Stimulated activated naive B cell treated with anti-CD40 and anti-IgM and Interleukin-4, amounts not matched to agents 10 μg/mL and 1 μg/mL and 100 μg/mL, for 72 hours (primary cell): ENCODE results near the gene LRRC55.
"Not testable (repeated sequence)": the region's sequence is repeated elsewhere in the genome, so short reads cannot be mapped to it uniquely, and the experiment has no call there.

ENCODE experiments used
- ATAC-seq, 2 donors: fragments of 150-1000 bp; cut with Tn5 transposase; replicated peaks; 2 replicates each; pipeline ENCODE4 v1.10.0; 2021; ENCODE audit warnings: moderate library complexity in 1 of 2
- DNase-seq: peaks from one replicate; pipeline ENCODE4 v3.0.0; 2021
- H3K27ac Mint-ChIP-seq: one replicate; pipeline ENCODE4 v1.8.0; 2022; ENCODE audit warnings: mild to moderate bottlenecking, mixed read lengths
- H3K27me3 Mint-ChIP-seq, 2 donors: one replicate each; pipeline ENCODE4 v1.8.0; 2022; ENCODE audit warnings: mixed read lengths in 2 of 2
- H3K36me3 Mint-ChIP-seq, 2 donors: one replicate each; pipeline ENCODE4 v1.8.0; 2022; ENCODE audit warnings: mixed read lengths in 2 of 2, mild to moderate bottlenecking in 1 of 2
- H3K4me1 Mint-ChIP-seq, 2 donors: one replicate each; pipeline ENCODE4 v1.8.0; 2022; ENCODE audit warnings: mixed read lengths in 2 of 2, mild to moderate bottlenecking in 1 of 2
- H3K4me3 Mint-ChIP-seq, 2 donors: one replicate each; pipeline ENCODE4 v1.8.0; 2022; ENCODE audit warnings: mild to moderate bottlenecking in 2 of 2, mixed read lengths in 2 of 2, moderate library complexity in 1 of 2
- H3K9me3 Mint-ChIP-seq, 2 donors: one replicate each; pipeline ENCODE4 v1.8.0; 2022; ENCODE audit warnings: mixed read lengths in 2 of 2, mild to moderate bottlenecking in 1 of 2

The LRRC55 gene

GRCh38 chr11:57169732-57170313, 11.9 kb upstream of the LRRC55 start:
- H3K27me3 Mint-ChIP-seq, ATAC-seq, H3K4me3 Mint-ChIP-seq, H3K4me1 Mint-ChIP-seq, H3K36me3 Mint-ChIP-seq, H3K27ac Mint-ChIP-seq, H3K9me3 Mint-ChIP-seq, DNase-seq: not testable (repeated sequence)

- no peak overlapping the region for H3K4me3 Mint-ChIP-seq
- no peak overlapping the region for H3K27ac Mint-ChIP-seq
- no peak for ATAC-seq
- peaks cover under 1 to 10% of the 10 kb centered on the region in 2 donors for H3K27me3 Mint-ChIP-seq
- no peaks in the 10 kb centered on the region for H3K4me1 Mint-ChIP-seq
- peaks cover 0 to 2% of the 10 kb centered on the region in 2 donors for H3K36me3 Mint-ChIP-seq
- peaks cover 4 to 5% of the 10 kb centered on the region in 2 donors for H3K9me3 Mint-ChIP-seq
- no peak for DNase-seq
Observed at GRCh38 chr11:57172031-57172430, 9.7 kb upstream of the LRRC55 start.

GRCh38 chr11:57174656-57175055, 7.1 kb upstream of the LRRC55 start:
- no peak for DNase-seq
- Mint-ChIP-seq H3K27ac (no peak overlapping the region), H3K4me3 (no peak overlapping the region), H3K27me3 (peaks cover 10 to 17% of the 10 kb centered on the region in 2 donors), H3K4me1 (no peaks in the 10 kb centered on the region), H3K36me3 (peaks cover 0 to 2% of the 10 kb centered on the region in 2 donors), H3K9me3 (no peaks in the 10 kb centered on the region)
- ATAC-seq: no peak

GRCh38 chr11:57175478-57175877, 6.3 kb upstream of the LRRC55 start:
- peaks cover 3 to 6% of the 10 kb centered on the region in 2 donors for H3K4me1 Mint-ChIP-seq
- ATAC-seq: no peak
- H3K27ac Mint-ChIP-seq: no peak overlapping the region
- no peak for DNase-seq
- H3K27me3 Mint-ChIP-seq: peaks cover 18 to 25% of the 10 kb centered on the region in 2 donors
- no peaks in the 10 kb centered on the region for H3K9me3 Mint-ChIP-seq
- peaks cover 0 to under 1% of the 10 kb centered on the region in 2 donors for H3K36me3 Mint-ChIP-seq
- no peak overlapping the region for H3K4me3 Mint-ChIP-seq

- no peaks in the 10 kb centered on the region for H3K36me3 Mint-ChIP-seq
- H3K27me3 Mint-ChIP-seq: peaks cover 31 to 41% of the 10 kb centered on the region in 2 donors
- H3K9me3 Mint-ChIP-seq: no peaks in the 10 kb centered on the region
- no peak for ATAC-seq
- no peak overlapping the region for H3K4me3 Mint-ChIP-seq
- peaks cover 3 to 6% of the 10 kb centered on the region in 2 donors for H3K4me1 Mint-ChIP-seq
- no peak overlapping the region for H3K27ac Mint-ChIP-seq
- DNase-seq: no peak
Observed at GRCh38 chr11:57178334-57178733, 3.4 kb upstream of the LRRC55 start.

GRCh38 chr11:57179681-57180080, 2.1 kb upstream of the LRRC55 start:
- Mint-ChIP-seq H3K36me3 (no peaks in the 10 kb centered on the region), H3K27me3 (peaks cover 31 to 41% of the 10 kb centered on the region in 2 donors), H3K4me3 (no peak overlapping the region), H3K27ac (no peak overlapping the region), H3K4me1 (peaks cover 3 to 6% of the 10 kb centered on the region in 2 donors), H3K9me3 (no peaks in the 10 kb centered on the region)
- DNase-seq (no peak), ATAC-seq (no peak)

GRCh38 chr11:57180081-57180561, 1.6 kb upstream of the LRRC55 start:
- Mint-ChIP-seq H3K27me3 (peaks cover 31 to 39% of the 10 kb centered on the region in 2 donors), H3K27ac (no peak overlapping the region), H3K36me3 (no peaks in the 10 kb centered on the region), H3K9me3 (no peaks in the 10 kb centered on the region), H3K4me3 (no peak overlapping the region), H3K4me1 (peaks cover 3 to 6% of the 10 kb centered on the region in 2 donors)
- no peak for DNase-seq
- ATAC-seq: no peak

GRCh38 chr11:57180964-57181363, 789 bp upstream of the LRRC55 start:
- Mint-ChIP-seq H3K9me3 (no peaks in the 10 kb centered on the region), H3K27me3 (peaks cover 31 to 36% of the 10 kb centered on the region in 2 donors), H3K27ac (no peak overlapping the region), H3K4me3 (no peak overlapping the region), H3K36me3 (peaks cover 0 to 1% of the 10 kb centered on the region in 2 donors), H3K4me1 (peaks cover 3 to 6% of the 10 kb centered on the region in 2 donors)
- ATAC-seq (no peak), DNase-seq (no peak)

- H3K4me3 Mint-ChIP-seq: no peak overlapping the region
- no peak overlapping the region for H3K27ac Mint-ChIP-seq
- peaks cover 3 to 6% of the 10 kb centered on the region in 2 donors for H3K4me1 Mint-ChIP-seq
- ATAC-seq: no peak
- H3K27me3 Mint-ChIP-seq: peaks cover 31% of the 10 kb centered on the region in 2 donors
- peaks cover 0 to 1% of the 10 kb centered on the region in 2 donors for H3K36me3 Mint-ChIP-seq
- no peak for DNase-seq
- H3K9me3 Mint-ChIP-seq: no peaks in the 10 kb centered on the region
Observed at GRCh38 chr11:57182896-57183295, 1.1 kb downstream of the LRRC55 start.

- no peak for DNase-seq
- Mint-ChIP-seq H3K4me1 (no peaks in the 10 kb centered on the region), H3K27ac (no peak overlapping the region), H3K4me3 (no peak overlapping the region), H3K36me3 (peaks cover 0 to under 1% of the 10 kb centered on the region in 2 donors), H3K9me3 (peaks cover 2 to 4% of the 10 kb centered on the region in 2 donors), H3K27me3 (peaks cover 0 to 10% of the 10 kb centered on the region in 2 donors)
- no peak for ATAC-seq
Observed at GRCh38 chr11:57190548-57190947, 8.8 kb downstream of the LRRC55 start.

- peaks cover 6 to 10% of the 10 kb centered on the region in 2 donors for H3K27me3 Mint-ChIP-seq
- no peak overlapping the region for H3K4me3 Mint-ChIP-seq
- peaks cover 2 to 4% of the 10 kb centered on the region in 2 donors for H3K9me3 Mint-ChIP-seq
- ATAC-seq (no peak), DNase-seq (no peak)
- no peaks in the 10 kb centered on the region for H3K36me3 Mint-ChIP-seq
- H3K27ac Mint-ChIP-seq: no peak overlapping the region
- no peaks in the 10 kb centered on the region for H3K4me1 Mint-ChIP-seq
Observed at GRCh38 chr11:57191311-57192219, 9.8 kb downstream of the LRRC55 start.

GRCh38 chr11:57192316-57192715, 10.6 kb downstream of the LRRC55 start:
- Mint-ChIP-seq H3K4me1 (no peaks in the 10 kb centered on the region), H3K4me3 (no peak overlapping the region), H3K27ac (no peak overlapping the region), H3K36me3 (no peaks in the 10 kb centered on the region), H3K27me3 (peaks cover 6 to 9% of the 10 kb centered on the region in 2 donors), H3K9me3 (peaks cover 2 to 4% of the 10 kb centered on the region in 2 donors)
- no peak for ATAC-seq
- no peak for DNase-seq

GRCh38 chr11:57196596-57196995, 14.8 kb downstream of the LRRC55 start:
- DNase-seq (no peak), ATAC-seq (no peak)
- Mint-ChIP-seq H3K4me3 (no peak overlapping the region), H3K27me3 (peaks cover 6 to 11% of the 10 kb centered on the region in 2 donors), H3K4me1 (no peaks in the 10 kb centered on the region), H3K9me3 (peaks cover 2 to 4% of the 10 kb centered on the region in 2 donors), H3K27ac (no peak overlapping the region), H3K36me3 (no peaks in the 10 kb centered on the region)

GRCh38 chr11:57197762-57198161, 16.0 kb downstream of the LRRC55 start:
- Mint-ChIP-seq H3K27me3 (peaks cover 6 to 11% of the 10 kb centered on the region in 2 donors), H3K27ac (no peak overlapping the region), H3K36me3 (no peaks in the 10 kb centered on the region), H3K4me1 (no peaks in the 10 kb centered on the region), H3K9me3 (peaks cover 2 to 4% of the 10 kb centered on the region in 2 donors), H3K4me3 (no peak overlapping the region)
- no peak for ATAC-seq
- DNase-seq: no peak
